H1 (cell line): ENCODE data around the gene RNF152. TPM values are rescaled to one million over a fixed set of nuclear protein-coding genes. Genes with fewer than 3 reads are reported as not detected.

Experiments used
- CTCF ChIA-PET: fragments of 300-600 bp; sonication (Branson Sonifier 250); formaldehyde crosslinking; loops from one replicate; lab custom pipeline; 2021; ENCODE audit not compliant: partially characterized antibody; lab: Charles Lee
- POLR2A ChIA-PET: fragments of 300-600 bp; sonication (Branson Sonifier 250); formaldehyde crosslinking; loops from one replicate; lab custom pipeline; 2021; ENCODE audit warnings: inconsistent platforms; ENCODE audit not compliant: partially characterized antibody; lab: Charles Lee
- DNase-seq, 2 experiments: peaks; one replicate each; pipeline versions ENCODE4 v3.0.0 to v3.0.0-alpha.2; 2010 to 2022; ENCODE audit warnings: low spot score in 2 of 2, low read depth in 1 of 2, mixed read lengths in 1 of 2
- FAIRE-seq: peaks from 2 replicates; lab custom pipeline; 2011; peaks lifted over from hg19 to GRCh38; lab: Jason Lieb, UNC
- H2AFZ ChIP-seq: 2 replicates; pipeline ENCODE4 v1.8.1; 2012; ENCODE audit warnings: low read length, inconsistent platforms
- H2AK5ac ChIP-seq: 2 replicates; pipeline ENCODE4 v1.6.1; 2013; ENCODE audit warnings: low read depth, low read length
- H2BK120ac ChIP-seq: replicated peaks from 2 replicates; pipeline ENCODE3; 2013; ENCODE audit warnings: low read depth, low read length, inconsistent platforms
- H2BK12ac ChIP-seq: 2 replicates; pipeline ENCODE4 v1.6.1; 2013; ENCODE audit warnings: low read depth, low read length
- H2BK15ac ChIP-seq: 2 replicates; pipeline ENCODE4 v1.6.1; 2013; ENCODE audit warnings: low read length
- H2BK20ac ChIP-seq: 2 replicates; pipeline ENCODE4 v1.6.1; 2013; ENCODE audit warnings: low read length
- H2BK5ac ChIP-seq: 2 replicates; pipeline ENCODE4 v1.6.1; 2013; ENCODE audit warnings: low read depth, low read length
- H3K14ac ChIP-seq: 2 replicates; pipeline ENCODE4 v1.6.1; 2013; ENCODE audit warnings: inconsistent platforms; ENCODE audit not compliant: insufficient read length
- H3K18ac ChIP-seq: 2 replicates; pipeline ENCODE4 v1.6.1; 2013; ENCODE audit warnings: low read length; ENCODE audit errors: extremely low read depth
- H3K23ac ChIP-seq: 2 replicates; pipeline ENCODE4 v1.6.1; 2013; ENCODE audit warnings: inconsistent platforms; ENCODE audit not compliant: insufficient read length
- H3K23me2 ChIP-seq: 2 replicates; pipeline ENCODE4 v1.6.1; 2013; ENCODE audit warnings: low read depth, low read length
- H3K27ac ChIP-seq: 2 replicates; pipeline ENCODE4 v1.6.1; 2011; ENCODE audit warnings: low read depth, low read length, inconsistent platforms
- H3K27me3 ChIP-seq, 4 experiments: replicated peaks in 1 of 4; 1 replicate in 1 of 4; 2 replicates in 3 of 4; pipeline versions ENCODE4 v1.6.1 to v1.8.1; 2011 to 2013; ENCODE audit warnings: low read length in 3 of 4, mild to moderate bottlenecking in 3 of 4, inconsistent platforms in 2 of 4, mixed read lengths in 2 of 4, moderate library complexity in 1 of 4; ENCODE audit not compliant: control insufficient read depth in 3 of 4, insufficient read depth in 3 of 4; ENCODE audit errors: extremely low read depth in 1 of 4
- H3K36me3 ChIP-seq, 4 experiments: 2 replicates each; pipeline versions ENCODE4 v1.6.1 to v1.8.1; 2011 to 2013; ENCODE audit warnings: mild to moderate bottlenecking in 4 of 4, low read length in 3 of 4, moderate library complexity in 2 of 4, control low read depth in 1 of 4, inconsistent platforms in 1 of 4; ENCODE audit not compliant: insufficient read depth in 4 of 4, control insufficient read depth in 2 of 4
- H3K4ac ChIP-seq: replicated peaks from 2 replicates; pipeline ENCODE3; 2013; ENCODE audit warnings: low read length, low read depth, mixed read lengths, inconsistent platforms; ENCODE audit not compliant: insufficient read length
- H3K4me1 ChIP-seq, 4 experiments: replicated peaks in 1 of 4; 1 replicate in 1 of 4; 2 replicates in 3 of 4; pipeline versions ENCODE4 v1.6.1 to v1.8.1; 2011 to 2013; ENCODE audit warnings: low read length in 3 of 4, inconsistent platforms in 2 of 4, mixed read lengths in 1 of 4; ENCODE audit not compliant: insufficient read depth in 4 of 4, control insufficient read depth in 3 of 4
- H3K4me2 ChIP-seq, 2 experiments: 2 replicates each; pipeline versions ENCODE4 v1.6.1 to v1.8.1; 2011 to 2013; ENCODE audit warnings: low read depth in 2 of 2, low read length in 2 of 2, control low read depth in 1 of 2, inconsistent platforms in 1 of 2, mild to moderate bottlenecking in 1 of 2; ENCODE audit not compliant: insufficient read depth in 1 of 2
- H3K4me3 ChIP-seq, 4 experiments: fragments of 200-600, 300-600 bp in 1 of 4; sonication (generic), shearing (Covaris generic), sonication (Bioruptor Twin) in 1 of 4; 2 replicates each; pipeline versions ENCODE4 v1.5.1 to v1.8.1; 2011 to 2016; ENCODE audit warnings: low read length in 4 of 4, low read depth in 3 of 4, control low read depth in 2 of 4, inconsistent platforms in 2 of 4, mild to moderate bottlenecking in 2 of 4, mixed read lengths in 1 of 4, moderate library complexity in 1 of 4; ENCODE audit not compliant: insufficient read depth in 2 of 4; ENCODE audit errors: extremely low read depth in 1 of 4
- H3K56ac ChIP-seq: replicated peaks from 2 replicates; pipeline ENCODE3; 2013; ENCODE audit warnings: low read depth, mild to moderate bottlenecking, mixed read lengths, low read length, inconsistent platforms; ENCODE audit not compliant: insufficient read length
- H3K79me1 ChIP-seq: 2 replicates; pipeline ENCODE4 v1.6.1; 2013; ENCODE audit warnings: low read depth, low read length, control low read depth
- H3K79me2 ChIP-seq, 2 experiments: 2 replicates each; pipeline versions ENCODE4 v1.6.1 to v1.8.1; 2012 to 2013; ENCODE audit warnings: low read length in 2 of 2, mild to moderate bottlenecking in 2 of 2, inconsistent platforms in 1 of 2; ENCODE audit not compliant: insufficient read depth in 2 of 2, control insufficient read depth in 1 of 2
- H3K9ac ChIP-seq, 4 experiments: replicated peaks in 1 of 4; 1 replicate in 1 of 4; 2 replicates in 3 of 4; pipeline versions ENCODE4 v1.6.1 to v1.8.1; 2011 to 2013; ENCODE audit warnings: low read depth in 3 of 4, low read length in 3 of 4, control low read depth in 2 of 4, mild to moderate bottlenecking in 2 of 4, moderate library complexity in 2 of 4, inconsistent platforms in 1 of 4; ENCODE audit errors: extremely low read depth in 1 of 4
- H3K9me3 ChIP-seq, 2 experiments: 2 replicates each; pipeline versions ENCODE4 v1.6.1 to v1.8.1; 2012 to 2013; ENCODE audit warnings: mild to moderate bottlenecking in 2 of 2, moderate library complexity in 2 of 2, control low read depth in 1 of 2, inconsistent platforms in 1 of 2, low read depth in 1 of 2, low read length in 1 of 2, mixed read lengths in 1 of 2; ENCODE audit not compliant: insufficient read depth in 2 of 2
- H4K20me1 ChIP-seq, 2 experiments: replicated peaks in 1 of 2; 2 replicates each; pipeline versions ENCODE3 to v1.8.1; 2011 to 2013; ENCODE audit warnings: inconsistent platforms in 2 of 2, low read length in 2 of 2, mild to moderate bottlenecking in 1 of 2; ENCODE audit not compliant: insufficient read depth in 2 of 2, control insufficient read depth in 1 of 2
- H4K5ac ChIP-seq: 2 replicates; pipeline ENCODE4 v1.6.1; 2013; ENCODE audit warnings: low read length, low read depth, mixed read lengths, inconsistent platforms; ENCODE audit not compliant: insufficient read length
- H4K8ac ChIP-seq: 2 replicates; pipeline ENCODE4 v1.8.0; 2013; ENCODE audit warnings: mild to moderate bottlenecking, moderate library complexity, low read length, inconsistent platforms; ENCODE audit not compliant: insufficient read depth; ENCODE audit errors: extremely low read depth
- H4K91ac ChIP-seq: replicated peaks from 2 replicates; pipeline ENCODE3; 2013; ENCODE audit warnings: low read length, mixed read lengths, inconsistent platforms; ENCODE audit not compliant: insufficient read length
- ATF3 ChIP-seq: IDR thresholded peaks from 2 replicates; pipeline ENCODE4 v1.6.1; 2011; ENCODE audit warnings: low read depth, mild to moderate bottlenecking, low read length; ENCODE audit not compliant: insufficient read depth
- CBX5 ChIP-seq: fragments of 300-800, 300-1000 bp; sonication (generic); IDR thresholded peaks from 2 replicates; pipeline ENCODE4 v1.7.1; 2016; ENCODE audit warnings: antibody characterized with exemption, low read length, low read depth
- CTBP2 ChIP-seq: IDR thresholded peaks from 2 replicates; pipeline ENCODE4 v1.7.0; 2011; ENCODE audit warnings: borderline replicate concordance, mild to moderate bottlenecking, moderate library complexity, mixed read lengths, low read length; ENCODE audit not compliant: insufficient read depth, insufficient read length
- CTCF ChIP-seq, 3 experiments: IDR thresholded peaks; 1 replicate in 2 of 3; 2 replicates in 1 of 3; pipeline versions ENCODE4 v1.5.1 to v1.6.1; 2011; ENCODE audit warnings: low read length in 3 of 3, mild to moderate bottlenecking in 3 of 3, inconsistent platforms in 2 of 3, low read depth in 1 of 3, moderate library complexity in 1 of 3; ENCODE audit not compliant: insufficient read depth in 1 of 3; ENCODE audit errors: control extremely low read depth in 1 of 3
- FOSL1 ChIP-seq: IDR thresholded peaks from 2 replicates; pipeline ENCODE4 v1.6.1; 2011; ENCODE audit warnings: mild to moderate bottlenecking, low read depth, low read length, moderate library complexity; ENCODE audit not compliant: insufficient read depth
- MAX ChIP-seq: IDR thresholded peaks from 2 replicates; pipeline ENCODE4 v1.6.1; 2012; ENCODE audit warnings: inconsistent platforms
- PHF8 ChIP-seq: fragments of 200-600 bp; sonication (generic); conservative IDR thresholded peaks from 2 replicates; pipeline ENCODE4 v1.7.1; 2012; ENCODE audit warnings: low read depth, mild to moderate bottlenecking, inconsistent platforms, low read length, moderate library complexity
- POLR2AphosphoS5 ChIP-seq: IDR thresholded peaks from 2 replicates; pipeline ENCODE4 v1.6.1; 2011; ENCODE audit warnings: low read depth, low read length
- whole genome bisulfite sequencing, 2 experiments: shearing (Covaris generic) in 1 of 2; methylation state at CpG; one replicate each; pipeline versions ENCODE4 v1.1.6 to v1.1.7; 2013 to 2015; ENCODE audit warnings: low lambda C conversion rate in 2 of 2, mixed read lengths in 2 of 2, inconsistent platforms in 1 of 2, low coverage in 1 of 2, missing lambda C conversion rate in 1 of 2; ENCODE audit not compliant: insufficient replicate concordance in 2 of 2, insufficient coverage in 1 of 2, insufficient read length in 1 of 2; ENCODE audit errors: extremely low coverage in 1 of 2, missing lambda C conversion rate in 1 of 2; 5-methylcytosine and 5-hydroxymethylcytosine counted together
- polyA plus RNA-seq, 7 experiments: library from polyadenylated mRNA; depleted of rRNA in 3 of 7; stranded (reverse) in 5 of 7; unstranded in 2 of 7; fragments of >200 nt in 5 of 7; fragments of 200-250 nt in 2 of 7; gene quantifications; 1 replicate in 5 of 7; 2 replicates in 1 of 7; 4 replicates in 1 of 7; pipeline versions ENCODE4 v1.2.1 to v1.2.3, GENCODE V29; 2011 to 2013; ENCODE audit warnings: missing spikeins in 2 of 7, mixed read lengths in 2 of 7
- total RNA-seq: library from RNA; stranded (reverse); fragmentation: NEBNext Ultra II Directional; extraction: Animal tissue kit (Norgen Biotek cat#: 25700); gene quantifications from 2 replicates; pipeline ENCODE4 v1.2.1, GENCODE V29; 2021

RNF152 gene
- total and polyA plus RNA-seq, 2 of the 8 experiments (the other 6 are each of a cell fraction or from before 2014, with no cell fraction given) = 1.1 to 2.7 TPM

GRCh38 chr18:61844726-61845125, 48.1 kb downstream of the RNF152 start:
- H2BK5ac ChIP-seq = no peak overlapping the region
- H3K4me3 ChIP-seq = no peak overlapping the region
- H2BK12ac ChIP-seq = no peak overlapping the region
- H2BK20ac ChIP-seq = no peak overlapping the region
- H2BK120ac ChIP-seq = no peak overlapping the region
- no peak overlapping the region for H3K18ac ChIP-seq
- no peaks in the 10 kb centered on the region for H3K27me3 ChIP-seq
- no peaks in the 10 kb centered on the region for H4K20me1 ChIP-seq
- no peak for FAIRE-seq
- no peak overlapping the region for H2BK15ac ChIP-seq
- no peaks in the 10 kb centered on the region for H3K79me1 ChIP-seq
- DNase-seq = no peak
- no peak overlapping the region for H3K14ac ChIP-seq
- H3K4ac ChIP-seq = no peak overlapping the region
- no peak overlapping the region for H3K9ac ChIP-seq
- no peak overlapping the region for H3K23ac ChIP-seq
- POLR2A ChIA-PET = no interaction called here
- H4K8ac ChIP-seq = no peak overlapping the region
- H3K9me3 ChIP-seq = no peaks in the 10 kb centered on the region
- no peaks in the 10 kb centered on the region for H3K23me2 ChIP-seq
- no peak overlapping the region for H2AK5ac ChIP-seq
- CTCF ChIA-PET = interaction anchor here (0.6 kb wide), 1 partner anchor 97 kb away, joined by 3 read pairs; no protein-coding TSS in a partner anchor
- no peak overlapping the region for H2AFZ ChIP-seq
- no peak overlapping the region for H3K56ac ChIP-seq
- no peak overlapping the region for H4K91ac ChIP-seq
- 80% methylated on average over 4 of the region's 4 CpGs; no CpG with 5 or more reads in 1 of the 2 experiments for WGBS, 2 experiments
- no peaks in the 10 kb centered on the region for H3K79me2 ChIP-seq
- no peak overlapping the region for H3K4me2 ChIP-seq
- no peaks in the 10 kb centered on the region; a peak in 1 of 7 replicates for H3K4me1 ChIP-seq
- no peak overlapping the region for H4K5ac ChIP-seq
- H3K36me3 ChIP-seq = no peaks in the 10 kb centered on the region
- H3K27ac ChIP-seq = no peak overlapping the region
- TF ChIP-seq PHF8 = no peak
- TF ChIP-seq CBX5 = no peak
- TF ChIP-seq CTBP2 = no peak
- TF ChIP-seq CTCF (IDR thresholded peaks at IDR 0.05; ENCODE audit: control extremely low read depth in 1 of 3, insufficient read depth in 1 of 3, low read depth in 1 of 3, low read length in 3 of 3) = no peak
- no peak for TF ChIP-seq POLR2AphosphoS5
- TF ChIP-seq MAX = no peak
- no peak for TF ChIP-seq FOSL1
- TF ChIP-seq ATF3 = no peak
